ENCODE results near the gene PSMA5.
"Not testable (repeated sequence)": the region's sequence is repeated elsewhere in the genome, so short reads cannot be mapped to it uniquely, and the experiment has no call there.

The PSMA5 gene

DNA sequence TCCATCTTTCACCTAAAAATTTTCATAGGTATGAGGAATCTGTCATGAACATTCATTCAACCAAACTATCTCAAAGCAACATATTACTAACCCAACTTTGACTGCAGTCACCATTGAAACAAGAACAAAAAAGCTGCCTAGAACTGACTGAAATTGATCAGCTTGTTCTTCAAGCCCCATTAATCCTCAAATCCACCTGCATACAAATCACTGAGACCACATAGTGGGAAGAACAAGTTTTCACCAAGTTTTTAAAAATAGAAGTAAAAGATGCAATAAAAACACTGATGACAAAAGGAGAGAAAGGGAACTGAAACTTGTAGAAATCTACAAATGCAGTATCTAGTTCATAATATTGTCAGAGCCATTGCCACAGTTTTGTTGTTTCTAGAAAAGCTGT is 34.6 kb downstream of the PSMA5 start:
- DNase-seq = no peak

DNA sequence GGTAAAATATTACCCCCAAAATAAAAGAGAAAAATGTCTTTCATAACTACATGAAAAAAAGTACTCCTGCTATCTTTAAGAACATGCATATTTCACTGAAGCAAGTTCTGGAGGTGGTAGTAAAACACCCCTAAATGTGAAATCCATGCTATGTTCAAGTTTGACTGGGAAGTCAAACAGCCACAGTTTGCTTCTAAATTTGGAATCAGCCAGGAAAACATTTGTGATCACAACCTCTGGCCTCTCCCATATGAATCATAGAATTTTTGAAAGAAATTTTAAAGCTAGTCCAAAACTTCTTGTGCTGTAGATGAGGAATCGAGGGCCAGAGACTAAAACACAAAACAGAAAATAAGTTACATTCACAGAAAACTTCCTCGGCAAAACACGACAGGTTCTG is 35.1 kb downstream of the PSMA5 start:
- no peak for DNase-seq

GRCh38 chr1:109389638-109390341 is 36.5 kb downstream of the PSMA5 start:
- no peak for DNase-seq

GRCh38 chr1:109388884-109389637 is 37.2 kb downstream of the PSMA5 start:
- no peak for DNase-seq

DNA sequence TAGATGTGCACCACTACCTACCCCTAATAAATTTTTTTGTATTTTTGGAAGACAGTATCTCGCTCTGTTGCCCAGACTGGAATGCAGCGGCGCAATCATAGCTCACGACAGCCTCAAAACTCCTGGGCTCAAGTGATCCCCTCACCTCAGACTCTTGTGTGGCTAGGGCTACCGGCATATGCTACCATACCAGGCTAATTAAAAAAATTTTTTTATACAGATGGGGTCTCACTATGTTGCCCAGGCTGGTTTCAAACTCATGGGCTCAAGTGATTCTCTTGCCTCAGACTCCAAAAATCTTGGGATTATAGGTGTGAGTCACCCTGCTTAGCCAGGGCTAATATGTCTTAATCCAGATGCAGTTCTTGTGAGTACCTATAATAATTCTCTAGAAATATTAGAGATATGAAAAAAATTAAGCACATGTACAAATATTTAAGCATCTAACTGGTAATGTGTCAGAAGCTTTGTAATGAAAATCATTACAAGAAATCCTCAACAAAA is 38.0 kb downstream of the PSMA5 start:
- DNase-seq = no peak

- DNase-seq = no peak
These were observed 40.1 kb downstream of the PSMA5 start for GRCh38 chr1:109386054-109386717.

GRCh38 chr1:109385417-109385816 is 40.8 kb downstream of the PSMA5 start:
- no peak for DNase-seq

GRCh38 chr1:109383854-109384253 is 42.4 kb downstream of the PSMA5 start:
- no peak for DNase-seq

- no peak for DNase-seq
These were observed 43.0 kb downstream of the PSMA5 start for GRCh38 chr1:109383087-109383779.

DNA sequence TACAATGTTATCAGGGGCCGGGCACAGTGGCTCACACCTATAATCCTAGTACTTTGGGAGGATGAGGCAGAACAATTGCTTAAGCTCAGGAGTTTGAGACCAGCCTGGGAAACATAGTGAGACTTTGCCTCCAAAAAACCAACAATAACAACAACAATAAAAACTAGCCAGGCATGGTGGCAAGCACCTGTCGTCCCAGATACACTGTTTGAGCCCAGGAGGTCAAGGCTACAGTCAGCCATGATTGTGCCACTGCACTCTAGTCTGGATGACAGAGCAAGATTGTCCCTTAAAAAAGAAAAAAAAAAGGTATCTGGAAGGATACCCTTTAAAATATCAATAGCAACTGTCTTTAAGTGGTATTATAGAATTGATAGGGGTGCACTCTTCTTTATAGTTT is 44.7 kb downstream of the PSMA5 start:
- DNase-seq = no peak

DNA sequence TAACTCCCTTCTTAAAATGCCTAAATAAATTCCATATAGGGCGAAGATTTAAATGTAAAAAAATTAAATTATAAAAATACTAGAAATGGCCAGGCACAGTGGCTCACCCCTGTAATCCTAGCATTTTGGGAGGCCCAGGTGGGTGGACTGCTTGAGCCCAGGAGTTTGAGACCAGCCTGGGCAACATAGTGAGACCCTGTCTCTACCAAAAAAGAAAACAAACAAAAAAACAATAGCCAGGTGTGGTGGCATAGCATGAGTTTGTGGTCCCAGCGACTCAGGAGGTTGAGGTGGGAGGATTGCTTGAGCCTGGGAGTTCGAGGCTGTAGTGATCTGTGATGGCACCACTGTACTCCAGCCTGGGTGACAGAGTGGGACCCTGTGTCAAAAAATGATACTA is 46.3 kb downstream of the PSMA5 start:
- DNase-seq = no peak

- DNase-seq = no peak
These were observed 46.8 kb downstream of the PSMA5 start for GRCh38 chr1:109379422-109379821.

GRCh38 chr1:109377698-109378097 is 48.5 kb downstream of the PSMA5 start:
- no peak for DNase-seq

DNA sequence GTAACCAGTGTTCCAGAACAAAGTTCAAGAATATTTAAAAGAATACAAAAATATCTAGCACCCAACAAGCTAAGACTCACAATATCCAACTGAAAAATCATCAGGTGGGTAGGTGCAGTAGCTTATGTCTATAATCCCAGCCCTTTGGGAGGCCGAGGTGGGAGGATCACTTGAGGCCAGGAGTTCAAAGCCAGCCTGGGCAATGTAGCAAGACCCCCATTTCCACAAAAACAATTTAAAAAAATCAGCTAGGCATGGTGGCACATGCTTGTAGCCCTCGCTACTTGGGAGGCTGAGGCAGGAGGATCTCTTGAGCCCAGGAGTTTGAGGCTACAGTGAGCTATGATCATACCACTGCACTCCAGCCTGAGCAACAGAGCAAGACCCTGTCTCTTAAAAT is 52.6 kb downstream of the PSMA5 start:
- DNase-seq = not testable (repeated sequence)

DNA sequence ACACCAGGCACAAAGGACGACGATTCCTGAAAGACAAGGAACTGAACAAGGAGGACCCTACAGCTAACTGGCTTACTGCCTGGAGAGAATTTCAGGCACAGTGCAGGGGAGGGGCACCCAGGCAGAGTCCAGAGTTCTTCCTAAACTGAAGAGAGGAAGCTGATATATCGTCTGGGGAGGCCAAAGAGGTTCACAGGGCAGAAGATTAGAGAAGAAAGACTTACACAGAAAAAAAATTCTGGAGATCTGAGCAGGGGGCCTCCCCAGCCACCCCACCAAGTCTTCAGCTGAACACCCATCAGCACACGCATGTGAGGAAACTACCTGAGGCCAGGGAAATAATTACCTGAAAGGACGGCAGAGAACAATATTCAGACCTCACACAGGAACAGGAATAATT is 53.1 kb downstream of the PSMA5 start:
- DNase-seq = no peak

- DNase-seq = no peak
These were observed 54.0 kb downstream of the PSMA5 start for GRCh38 chr1:109372281-109372680.

GRCh38 chr1:109371341-109371739 is 54.9 kb downstream of the PSMA5 start:
- DNase-seq = no peak

DNA sequence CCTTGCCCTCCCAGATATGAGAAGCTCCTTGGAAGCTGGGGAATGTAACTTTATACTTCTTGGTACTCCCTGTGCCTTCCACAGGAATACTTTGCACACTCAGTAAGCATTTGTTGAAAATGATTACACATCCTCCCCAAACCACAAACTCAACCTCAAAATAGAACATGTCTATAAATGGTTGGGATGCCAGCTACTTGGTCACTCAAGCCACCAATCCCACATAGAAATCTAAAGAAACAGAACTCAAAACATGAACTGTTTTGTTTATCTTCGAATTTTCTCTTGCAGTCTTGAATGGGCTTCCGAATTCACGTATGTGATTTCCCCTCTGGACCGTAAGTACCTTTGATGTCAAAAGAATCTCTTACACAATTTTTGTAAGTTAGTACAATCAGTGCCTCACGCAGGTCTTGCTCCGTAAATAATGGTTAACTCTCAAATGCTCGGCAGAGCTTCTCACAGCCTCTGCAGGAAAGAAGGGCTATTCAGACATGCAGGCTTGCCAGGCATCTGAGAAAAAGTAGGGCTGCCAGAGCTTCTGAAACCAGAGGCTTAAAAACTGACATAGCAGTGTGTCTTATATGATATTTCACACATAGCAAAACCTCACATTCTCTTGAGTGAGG is 55.4 kb downstream of the PSMA5 start:
- DNase-seq = no peak

DNA sequence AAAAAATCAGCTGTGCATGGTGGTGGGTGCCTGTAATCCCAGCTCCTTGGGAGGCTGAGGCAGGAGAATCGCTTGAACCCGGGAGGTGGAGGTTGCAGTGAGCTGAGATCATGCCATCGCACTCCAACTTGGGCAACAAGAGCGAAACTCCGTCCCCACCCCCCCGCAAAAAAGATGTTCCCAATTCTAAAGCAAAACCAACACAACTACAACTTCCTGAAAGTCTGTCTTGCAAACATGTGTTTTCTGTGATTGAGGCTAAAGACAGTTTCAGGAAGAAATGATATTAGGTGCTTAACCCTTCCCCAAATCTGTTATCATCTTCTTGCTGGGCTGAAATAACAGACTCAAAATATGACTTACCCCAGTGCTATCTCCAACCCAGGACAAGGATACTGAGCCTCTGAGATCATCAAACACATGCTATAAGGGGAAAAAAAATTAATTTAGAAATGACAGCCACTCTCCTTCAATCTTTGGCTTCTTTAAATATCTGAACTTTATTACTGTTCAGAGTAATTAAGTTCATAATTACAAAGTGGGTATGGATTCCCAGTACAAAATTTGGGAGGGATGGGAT is 57.0 kb downstream of the PSMA5 start:
- no peak for DNase-seq

GRCh38 chr1:109368464-109368863 is 57.8 kb downstream of the PSMA5 start:
- DNase-seq = no peak

GRCh38 chr1:109367626-109368025 is 58.6 kb downstream of the PSMA5 start:
- DNase-seq = no peak

GRCh38 chr1:109365642-109366204 is 60.5 kb downstream of the PSMA5 start:
- DNase-seq = no peak

Measured in NCI-H748 treated with DMSO at 0.1 percent for 48 hours (cell line).